A549 (cell line): ENCODE measurements around the gene ITPRID2.

Experiments used
- CTCF ChIP-seq: fragments of >200 bp; sonication (Bioruptor Twin); formaldehyde crosslinking; IDR thresholded peaks from 3 replicates; pipeline ENCODE4 v1.5.1; 2016
- EHMT2 ChIP-seq: fragments of 200-600 bp; sonication (generic); IDR thresholded peaks from 2 replicates; pipeline ENCODE4 v1.6.1; 2016; ENCODE audit warnings: antibody characterized with exemption, low read depth, mild to moderate bottlenecking, moderate library complexity
- GATA3 ChIP-seq: IDR thresholded peaks from 2 replicates; pipeline ENCODE4 v1.6.1; 2012; ENCODE audit warnings: borderline replicate concordance
- HDAC2 ChIP-seq: fragments of 200-600 bp; sonication (generic); IDR thresholded peaks from 2 replicates; pipeline ENCODE4 v1.6.1; 2016
- HMGXB4 ChIP-seq: fragments of 250-450 bp; sonication (Bioruptor Pico); IDR thresholded peaks from 2 replicates; pipeline ENCODE4 v1.5.0; 2021; ENCODE audit warnings: mild to moderate bottlenecking, moderate library complexity, borderline replicate concordance
- MAX ChIP-seq: IDR thresholded peaks from 2 replicates; pipeline ENCODE4 v1.6.1; 2012
- POLR2A ChIP-seq: IDR thresholded peaks from 2 replicates; pipeline ENCODE4 v1.6.1; 2012; ENCODE audit warnings: mild to moderate bottlenecking, low read length
- RCOR1 ChIP-seq: fragments of 150-350 bp; IDR thresholded peaks from 2 replicates; pipeline ENCODE4 v1.6.1; 2014; ENCODE audit warnings: antibody characterized with exemption, low read length, low read depth
- REST ChIP-seq: fragments of 200-600 bp; sonication (generic); IDR thresholded peaks from 2 replicates; pipeline ENCODE4 v1.6.1; 2016; ENCODE audit warnings: antibody characterized with exemption, mild to moderate bottlenecking, moderate library complexity
- SMC3 ChIP-seq: fragments of >200 bp; sonication (Bioruptor Twin); formaldehyde crosslinking; IDR thresholded peaks from 3 replicates; pipeline ENCODE4 v1.6.1; 2018; ENCODE audit warnings: inconsistent platforms
- USF2 ChIP-seq: fragments of 450-650 bp; IDR thresholded peaks from 2 replicates; pipeline ENCODE4 v1.6.1; 2014; ENCODE audit warnings: antibody characterized with exemption

GRCh38 chr2:181887045-181887444, 4.5 kb upstream of the ITPRID2 start:
- TF ChIP-seq RCOR1 (no peak), CTCF (no peak), HDAC2 (no peak), HMGXB4 (CRISPR knock-in tag) (no peak), MAX (no peak), USF2 (no peak), EHMT2 (no peak), GATA3 (no peak), SMC3 (no peak), REST (no peak), POLR2A (no peak)
